ENCODE measurements around the gene ADAP1. TPM values are rescaled to one million over a fixed set of nuclear protein-coding genes. Genes with fewer than 3 reads are reported as not detected.

Gene ADAP1
- total RNA-seq, 1 donor, result 0.72 TPM

DNA sequence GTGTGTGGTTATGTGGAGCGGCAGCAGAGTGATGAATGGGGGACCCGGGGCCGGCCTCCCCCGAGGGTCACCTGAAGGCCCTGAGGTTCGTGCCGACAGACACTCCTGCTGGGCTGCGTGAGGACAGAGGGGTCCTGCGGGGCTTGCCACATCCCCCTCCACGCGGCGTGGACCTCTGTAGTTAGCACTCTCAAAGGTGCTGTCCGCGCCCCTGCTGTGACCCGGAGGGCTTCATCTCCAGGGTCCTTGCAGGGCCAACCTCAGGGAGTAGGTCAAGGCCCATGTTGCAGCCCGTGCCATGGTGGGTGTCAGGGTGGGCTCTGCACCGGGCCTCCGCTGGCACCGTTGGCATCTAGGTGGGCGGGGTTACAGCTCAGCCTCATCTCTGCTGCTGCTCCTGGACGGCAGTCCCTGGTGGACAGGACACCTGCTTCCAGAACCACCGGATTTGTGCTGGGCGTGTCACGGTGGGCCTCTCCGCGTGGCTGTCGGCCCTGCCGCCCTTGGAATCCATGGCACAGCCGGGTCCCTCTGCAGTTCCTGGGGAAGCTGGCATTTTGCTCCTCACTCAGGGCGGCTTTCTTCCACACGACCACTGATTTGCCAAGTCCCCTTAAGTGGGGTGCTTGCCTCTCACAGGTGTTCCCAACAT lies 97.9 kb downstream of the ADAP1 start:
- no peak overlapping the region for H3K4me3 ChIP-seq (ENCODE audit: low read depth, low read length)
- no peak for TF ChIP-seq CTCF (IDR thresholded peaks at IDR 0.05; ENCODE audit: insufficient read depth, low read length)
- DNase-seq (ENCODE audit: low read depth), result no peak

DNA sequence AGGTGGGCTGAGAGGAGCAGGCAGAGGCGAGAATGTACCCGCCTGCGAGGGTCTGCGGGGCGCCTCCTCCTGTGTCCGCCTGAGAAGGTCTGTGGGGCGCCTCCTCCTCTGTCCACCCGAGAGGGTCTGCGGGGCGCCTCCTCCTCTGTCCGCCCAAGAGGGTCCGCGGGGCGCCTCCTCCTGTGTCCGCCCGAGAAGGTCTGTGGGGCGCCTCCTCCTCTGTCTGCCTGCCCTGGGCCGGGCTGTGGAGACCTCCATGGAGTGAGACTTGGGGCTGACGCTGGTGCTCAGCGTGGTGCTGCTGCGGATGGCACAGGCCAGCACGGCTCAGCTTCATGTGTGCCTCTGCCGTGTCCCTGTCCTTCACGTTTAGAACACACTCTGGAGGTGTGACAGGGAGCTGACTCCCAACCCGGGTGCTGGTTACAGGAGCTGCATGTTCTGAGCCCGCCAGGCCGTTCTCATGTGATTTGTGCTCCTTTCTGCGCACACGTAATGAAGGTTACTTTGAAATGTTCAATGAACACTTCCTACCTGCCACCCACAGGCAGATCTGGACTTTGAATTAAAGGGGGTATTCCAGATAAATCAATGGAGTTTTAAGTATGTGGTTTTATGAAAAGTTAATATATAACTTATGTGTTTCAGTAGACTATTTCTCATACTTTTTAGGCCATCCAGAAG lies 98.7 kb downstream of the ADAP1 start:
- no peak for DNase-seq (ENCODE audit: low read depth)
- no peak overlapping the region for H3K4me3 ChIP-seq (ENCODE audit: low read depth, low read length)
- TF ChIP-seq CTCF (IDR thresholded peaks at IDR 0.05; ENCODE audit: insufficient read depth, low read length), result no peak

- no peak for DNase-seq (ENCODE audit: low read depth)
- TF ChIP-seq CTCF (IDR thresholded peaks at IDR 0.05; ENCODE audit: insufficient read depth, low read length), result no peak
- H3K4me3 ChIP-seq (ENCODE audit: low read depth, low read length), result no peak overlapping the region
These were observed 100.2 kb downstream of the ADAP1 start for GRCh38 chr7:854118-854775.

DNA sequence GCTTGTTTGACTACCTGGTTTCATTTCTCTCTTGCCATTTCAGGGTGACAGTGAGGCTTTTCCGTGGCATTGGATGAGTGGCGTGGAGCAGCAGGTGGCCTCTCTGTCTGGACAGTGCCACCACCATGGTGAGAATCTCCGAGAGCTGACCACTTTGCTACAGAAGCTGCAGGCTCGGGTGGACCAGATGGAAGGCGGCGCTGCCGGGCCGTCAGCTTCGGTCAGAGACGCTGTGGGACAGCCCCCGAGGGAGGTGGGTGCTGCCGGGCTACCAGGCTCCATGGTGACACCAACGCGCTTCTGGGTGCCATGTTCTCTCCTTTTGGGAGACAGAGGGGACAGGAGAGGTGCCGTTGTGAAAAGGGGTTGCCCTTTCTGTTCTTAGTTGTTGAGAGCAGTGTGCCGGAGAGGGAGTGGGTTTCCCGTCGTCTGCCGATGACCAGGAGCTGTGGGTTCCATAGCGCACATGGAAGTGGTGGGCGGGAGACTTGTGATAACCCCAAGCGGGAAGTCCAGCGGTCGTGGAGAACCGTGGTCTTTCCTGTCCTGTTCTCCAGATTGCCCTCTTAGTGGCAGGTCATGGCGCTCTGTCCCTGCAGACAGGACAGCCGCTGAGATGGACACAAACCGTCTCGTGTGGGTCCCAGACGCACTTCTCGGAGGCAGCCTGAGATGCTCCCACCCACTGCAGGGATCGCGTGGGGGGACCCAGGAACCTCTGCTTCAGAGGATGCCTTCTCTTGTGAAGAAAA lies 100.9 kb downstream of the ADAP1 start:
- DNase-seq (ENCODE audit: low read depth), result no peak
- TF ChIP-seq CTCF (IDR thresholded peaks at IDR 0.05; ENCODE audit: insufficient read depth, low read length), result no peak
- H3K4me3 ChIP-seq (ENCODE audit: low read depth, low read length), result no peak overlapping the region

DNA sequence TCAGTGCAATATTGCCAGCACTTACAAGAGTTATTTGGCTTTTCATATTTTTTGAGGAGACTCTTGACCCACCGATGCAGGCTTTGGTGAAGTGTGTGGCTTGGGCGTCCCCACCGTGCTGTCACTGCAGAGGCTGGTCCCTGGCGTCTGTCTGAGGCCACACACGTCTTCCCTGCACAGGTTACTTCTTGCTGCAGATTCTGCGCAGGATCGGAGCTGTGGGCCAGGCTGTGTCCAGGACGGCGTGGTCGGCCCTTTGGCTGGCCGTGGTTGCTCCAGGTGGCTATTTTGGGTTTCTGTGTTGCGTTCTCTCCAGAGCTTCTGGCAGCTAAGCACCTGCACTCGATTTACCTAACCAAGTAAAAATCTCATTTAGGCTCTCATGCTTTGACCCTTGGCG lies 103.3 kb downstream of the ADAP1 start:
- DNase-seq (ENCODE audit: low read depth), result no peak
- no peak for TF ChIP-seq CTCF (IDR thresholded peaks at IDR 0.05; ENCODE audit: insufficient read depth, low read length)

GRCh38 chr7:849781-850180 lies 104.7 kb downstream of the ADAP1 start:
- H3K4me3 ChIP-seq (ENCODE audit: low read depth, low read length), result no peak overlapping the region
- no peak for DNase-seq (ENCODE audit: low read depth)
- no peak for TF ChIP-seq CTCF (IDR thresholded peaks at IDR 0.05; ENCODE audit: insufficient read depth, low read length)

More for the DNA sequence above, 103.3 kb downstream of the ADAP1 start:
- H3K4me3 ChIP-seq (ENCODE audit: low read depth, low read length), result no peak overlapping the region
